Gastroesophageal sphincter (tissue), 4 donors: Measurements from ENCODE around the gene PANK4. TPM values are rescaled to one million over a fixed set of nuclear protein-coding genes. Genes with fewer than 3 reads are reported as not detected.

ENCODE experiments used
- ATAC-seq: fragments of 150-250 bp; one replicate; pipeline ENCODE4 v1.9.1; 2016; ENCODE audit warnings: mild to moderate bottlenecking, moderate library complexity
- H3K27ac ChIP-seq, 4 donors: fragments of 200-600 bp; sonication (generic) in 3 of 4; 1 replicate in 3 of 4; 2 replicates in 1 of 4; pipeline ENCODE4 v1.5.1; 2016 to 2019
- H3K27me3 ChIP-seq: fragments of 200-600 bp; sonication (generic); one replicate; pipeline ENCODE4 v1.5.1; 2019
- H3K36me3 ChIP-seq, 2 donors: fragments of 200-600 bp; sonication (generic); one replicate each; pipeline ENCODE4 v1.5.1; 2019; ENCODE audit warnings: control low read depth in 1 of 2
- H3K4me1 ChIP-seq, 3 donors: fragments of 200-600 bp; sonication (generic); 1 replicate in 2 of 3; 2 replicates in 1 of 3; pipeline ENCODE4 v1.5.1; 2016 to 2019; ENCODE audit warnings: control low read depth in 2 of 3
- H3K4me3 ChIP-seq, 2 donors: fragments of 200-600 bp; sonication (generic); one replicate each; pipeline ENCODE4 v1.5.1; 2019; ENCODE audit warnings: mild to moderate bottlenecking in 1 of 2, moderate library complexity in 1 of 2
- H3K9me3 ChIP-seq, 3 donors: fragments of 200-600 bp; sonication (generic); one replicate each; pipeline ENCODE4 v1.5.1; 2017 to 2019; ENCODE audit warnings: control low read depth in 2 of 3
- EP300 ChIP-seq: sonication (generic); formaldehyde crosslinking; IDR thresholded peaks from one replicate; pipeline ENCODE4 v1.6.1; 2017; ENCODE audit warnings: antibody characterized with exemption, mild to moderate bottlenecking
- POLR2A ChIP-seq, 2 donors: fragments of 450-650 bp; IDR thresholded peaks; one replicate each; pipeline ENCODE4 v1.6.1; 2017; ENCODE audit warnings: antibody characterized with exemption in 2 of 2, mild to moderate bottlenecking in 2 of 2, moderate library complexity in 1 of 2
- POLR2AphosphoS5 ChIP-seq: sonication (generic); formaldehyde crosslinking; IDR thresholded peaks from one replicate; pipeline ENCODE4 v1.6.1; 2017; ENCODE audit warnings: antibody characterized with exemption
- WGBS, 2 donors: methylation state at CpG; one replicate each; pipeline ENCODE4 v1.1.5; 2018; ENCODE audit warnings: low coverage in 1 of 2; 5-methylcytosine and 5-hydroxymethylcytosine counted together
- total RNA-seq, 4 donors: library from RNA; depleted of rRNA; stranded (reverse); fragments of >200 nt; gene quantifications; one replicate each; pipeline ENCODE4 v1.1.0, GENCODE V29; 2016
- TF ChIP-seq, protein P1 (sequence below), 4 experiments: fragments of 200-600 bp in 2 of 4; fragments of 450-650 bp in 2 of 4; sonication (generic) in 1 of 4; IDR thresholded peaks; one replicate each; pipeline ENCODE4 v1.5.1; 2017 to 2019; ENCODE audit warnings: antibody characterized with exemption in 4 of 4, mild to moderate bottlenecking in 2 of 4, moderate library complexity in 2 of 4

PANK4 gene
- total RNA-seq, 4 donors from 2014 or later = 32.6 to 46.8 (median 34.0) TPM

DNA sequence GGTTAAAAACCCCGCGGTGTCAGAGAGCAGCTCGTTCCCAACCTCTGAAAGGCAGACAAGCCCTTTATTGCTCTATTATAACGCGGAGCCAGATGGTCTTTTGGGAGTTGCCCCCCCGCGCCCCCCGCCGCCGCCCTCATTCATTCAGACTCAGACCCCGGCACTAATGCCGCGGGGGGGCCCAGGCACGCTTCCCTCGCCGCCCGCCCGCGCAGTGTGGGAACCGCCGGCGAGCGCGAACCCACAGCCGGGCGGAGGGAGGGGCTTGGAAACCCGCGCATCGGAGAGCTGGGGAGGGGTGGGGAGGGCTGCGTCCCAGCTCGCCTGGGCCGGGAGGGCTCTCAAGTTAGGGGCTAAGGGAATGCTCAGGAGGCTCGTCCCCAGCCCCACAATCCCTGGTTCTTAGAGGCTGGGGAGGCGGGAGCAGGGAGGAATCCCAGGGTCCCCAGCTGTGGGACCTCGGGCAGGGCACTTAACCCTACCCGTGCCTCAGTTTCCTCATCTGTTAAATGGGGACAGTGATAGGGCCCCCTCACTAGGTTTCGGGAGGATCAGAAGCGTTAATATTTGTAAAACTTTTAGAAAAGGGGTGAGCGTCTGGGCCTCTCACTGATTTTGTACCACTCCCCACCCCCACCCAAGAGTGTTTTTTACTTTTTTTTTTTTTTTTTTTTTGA lies 14.6 kb upstream of the PANK4 start:
- no peaks in the 10 kb centered on the region for H3K9me3 ChIP-seq
- H3K27me3 ChIP-seq = peaks cover 99% of the 10 kb centered on the region
- TF ChIP-seq POLR2AphosphoS5 = no peak
- no peak overlapping the region for H3K4me3 ChIP-seq
- 100% methylated on average over 1 to 3 of the region's 39 CpGs for WGBS, 2 donors
- no peak for ATAC-seq
- no peak overlapping the region for H3K27ac ChIP-seq
- peaks cover 0 to 35% (median 13%) of the 10 kb centered on the region in 3 donors for H3K4me1 ChIP-seq
- H3K36me3 ChIP-seq = no peaks in the 10 kb centered on the region

DNA sequence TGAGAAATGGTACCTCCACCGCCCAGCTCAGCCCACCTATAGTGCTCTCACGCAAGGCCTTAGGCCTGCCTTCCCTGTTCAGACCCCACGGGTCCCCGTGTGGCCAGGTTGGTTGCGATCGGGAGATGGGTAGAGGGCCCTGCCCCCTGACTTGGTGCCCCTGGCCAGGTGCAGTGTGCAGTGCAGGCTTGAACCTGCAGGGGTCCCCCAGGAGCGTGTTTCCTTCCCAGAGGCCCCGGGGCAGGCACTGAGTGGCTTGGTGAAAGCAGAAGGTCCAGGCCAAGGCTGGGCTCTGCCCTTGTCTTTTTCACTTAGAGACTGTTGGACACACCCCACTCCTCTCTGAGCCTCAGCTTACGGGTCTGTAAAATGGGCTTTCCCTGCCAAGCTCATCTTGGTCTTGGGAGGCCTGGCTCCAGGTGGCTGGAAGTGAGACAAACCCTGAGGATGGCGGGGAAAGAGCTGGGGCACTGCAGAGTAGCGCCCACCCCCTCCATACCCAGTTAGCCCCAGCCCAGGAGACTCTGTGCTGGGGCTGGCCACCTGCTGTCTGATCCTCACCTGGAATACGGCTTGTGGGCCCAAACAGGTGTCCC lies 13.0 kb upstream of the PANK4 start:
- Histone ChIP-seq H3K4me3 (no peak overlapping the region), H3K27ac (no peak overlapping the region), H3K4me1 (peaks cover 0 to 20% (median 0%) of the 10 kb centered on the region in 3 donors), H3K9me3 (no peaks in the 10 kb centered on the region), H3K27me3 (peaks cover 99% of the 10 kb centered on the region), H3K36me3 (no peaks in the 10 kb centered on the region)
- WGBS, 2 donors = 100% methylated on average over 1 of the region's 12 CpGs; no CpG with 5 or more reads in 1 of the 2 donors
- no peak for ATAC-seq
- TF ChIP-seq EP300 (no peak), POLR2A (IDR thresholded peaks at IDR 0.05) (no peak), POLR2AphosphoS5 (no peak)
- TF ChIP-seq, protein P1, sequence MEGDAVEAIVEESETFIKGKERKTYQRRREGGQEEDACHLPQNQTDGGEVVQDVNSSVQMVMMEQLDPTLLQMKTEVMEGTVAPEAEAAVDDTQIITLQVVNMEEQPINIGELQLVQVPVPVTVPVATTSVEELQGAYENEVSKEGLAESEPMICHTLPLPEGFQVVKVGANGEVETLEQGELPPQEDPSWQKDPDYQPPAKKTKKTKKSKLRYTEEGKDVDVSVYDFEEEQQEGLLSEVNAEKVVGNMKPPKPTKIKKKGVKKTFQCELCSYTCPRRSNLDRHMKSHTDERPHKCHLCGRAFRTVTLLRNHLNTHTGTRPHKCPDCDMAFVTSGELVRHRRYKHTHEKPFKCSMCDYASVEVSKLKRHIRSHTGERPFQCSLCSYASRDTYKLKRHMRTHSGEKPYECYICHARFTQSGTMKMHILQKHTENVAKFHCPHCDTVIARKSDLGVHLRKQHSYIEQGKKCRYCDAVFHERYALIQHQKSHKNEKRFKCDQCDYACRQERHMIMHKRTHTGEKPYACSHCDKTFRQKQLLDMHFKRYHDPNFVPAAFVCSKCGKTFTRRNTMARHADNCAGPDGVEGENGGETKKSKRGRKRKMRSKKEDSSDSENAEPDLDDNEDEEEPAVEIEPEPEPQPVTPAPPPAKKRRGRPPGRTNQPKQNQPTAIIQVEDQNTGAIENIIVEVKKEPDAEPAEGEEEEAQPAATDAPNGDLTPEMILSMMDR (IDR thresholded peaks at IDR 0.05) = no peak

DNA sequence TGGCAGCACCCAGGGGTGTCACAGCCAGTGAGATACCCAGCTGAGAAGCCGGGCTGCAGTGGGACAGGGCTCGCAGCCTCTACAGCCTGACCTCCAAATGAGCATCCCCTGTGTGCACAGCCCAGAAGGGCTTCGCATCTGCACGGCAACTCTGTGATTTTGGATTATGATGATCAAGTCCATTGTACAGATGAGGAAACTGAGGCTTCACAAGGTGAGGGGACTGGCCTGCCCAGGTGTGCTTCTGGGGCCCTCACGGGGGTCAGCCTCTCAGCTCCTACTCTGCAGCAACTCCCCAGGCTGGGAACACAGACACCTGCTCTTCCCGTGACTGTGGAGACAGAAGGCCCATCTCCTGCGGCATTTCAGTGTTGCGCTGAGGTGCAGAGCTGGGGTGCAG lies 12.5 kb upstream of the PANK4 start:
- H3K4me1 ChIP-seq = peaks cover 0 to 14% (median 0%) of the 10 kb centered on the region in 3 donors
- 100% methylated on average over 1 of the region's 8 CpGs; no CpG with 5 or more reads in 1 of the 2 donors for WGBS, 2 donors
- no peak overlapping the region for H3K4me3 ChIP-seq
- H3K36me3 ChIP-seq = no peaks in the 10 kb centered on the region
- peaks cover 99% of the 10 kb centered on the region for H3K27me3 ChIP-seq
- no peaks in the 10 kb centered on the region for H3K9me3 ChIP-seq
- H3K27ac ChIP-seq = no peak overlapping the region
- ATAC-seq = no peak
- no peak for TF ChIP-seq EP300
- TF ChIP-seq POLR2A (IDR thresholded peaks at IDR 0.05) = no peak
- TF ChIP-seq POLR2AphosphoS5 = no peak
- TF ChIP-seq, protein P1 (IDR thresholded peaks at IDR 0.05) = no peak

DNA sequence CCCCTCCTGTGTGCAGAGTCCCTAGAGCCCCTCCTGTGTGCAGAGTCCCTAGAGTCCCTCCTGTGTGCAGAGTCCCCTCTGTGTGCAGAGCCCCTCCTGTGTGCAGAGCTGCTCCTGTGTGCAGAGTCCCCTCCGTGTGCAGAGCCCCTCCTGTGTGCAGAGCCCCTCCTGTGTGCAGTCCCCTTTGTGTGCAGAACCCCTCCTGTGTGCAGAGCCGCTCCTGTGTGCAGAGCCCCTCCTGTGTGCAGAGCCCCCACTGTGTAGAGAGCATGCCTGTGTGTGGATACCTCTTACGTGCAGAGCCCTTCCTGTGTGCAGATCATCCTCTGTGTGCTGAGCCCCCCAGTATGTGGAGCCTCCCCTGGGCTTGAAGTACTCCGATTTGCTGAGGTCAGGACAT lies 12.0 kb upstream of the PANK4 start:
- no peak overlapping the region for H3K27ac ChIP-seq
- H3K9me3 ChIP-seq = no peaks in the 10 kb centered on the region
- no peak overlapping the region for H3K4me3 ChIP-seq
- peaks cover 0 to 9% (median 0%) of the 10 kb centered on the region in 3 donors for H3K4me1 ChIP-seq
- no CpG with 5 or more reads among the region's 4 CpGs for WGBS, 2 donors
- H3K27me3 ChIP-seq = peaks cover 99% of the 10 kb centered on the region
- ATAC-seq = no peak
- no peak for TF ChIP-seq POLR2A (IDR thresholded peaks at IDR 0.05)
- no peak for TF ChIP-seq EP300
- no peak for TF ChIP-seq POLR2AphosphoS5
- no peaks in the 10 kb centered on the region for H3K36me3 ChIP-seq

DNA sequence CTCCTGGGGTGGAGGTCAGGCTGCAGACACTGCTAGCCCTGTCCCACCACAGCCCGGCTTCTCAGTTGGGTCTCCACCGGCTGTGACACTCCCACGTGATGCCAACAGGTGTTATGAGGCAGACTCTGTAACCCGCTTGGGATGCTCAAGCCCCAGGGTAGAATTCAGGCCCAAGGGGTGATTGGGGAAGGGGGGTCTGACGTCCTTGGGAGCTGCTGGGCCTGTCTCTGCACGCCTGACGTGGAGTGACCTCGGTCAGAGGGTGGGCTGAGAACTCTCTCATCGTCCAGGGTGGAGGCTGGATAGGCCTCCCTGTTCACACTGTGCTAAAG lies 11.4 kb upstream of the PANK4 start:
- no peak for TF ChIP-seq POLR2AphosphoS5
- no peak for TF ChIP-seq POLR2A (IDR thresholded peaks at IDR 0.05)
- no peak for TF ChIP-seq EP300
- TF ChIP-seq, protein P1 (IDR thresholded peaks at IDR 0.05) = no peak
- WGBS, 2 donors = 0% methylated on average over 1 of the region's 9 CpGs; no CpG with 5 or more reads in 1 of the 2 donors
- Histone ChIP-seq H3K4me1 (peaks cover 0 to 8% (median 0%) of the 10 kb centered on the region in 3 donors), H3K27me3 (peaks cover 99% of the 10 kb centered on the region), H3K27ac (no peak overlapping the region), H3K4me3 (no peak overlapping the region), H3K9me3 (no peaks in the 10 kb centered on the region), H3K36me3 (no peaks in the 10 kb centered on the region)
- ATAC-seq = no peak

DNA sequence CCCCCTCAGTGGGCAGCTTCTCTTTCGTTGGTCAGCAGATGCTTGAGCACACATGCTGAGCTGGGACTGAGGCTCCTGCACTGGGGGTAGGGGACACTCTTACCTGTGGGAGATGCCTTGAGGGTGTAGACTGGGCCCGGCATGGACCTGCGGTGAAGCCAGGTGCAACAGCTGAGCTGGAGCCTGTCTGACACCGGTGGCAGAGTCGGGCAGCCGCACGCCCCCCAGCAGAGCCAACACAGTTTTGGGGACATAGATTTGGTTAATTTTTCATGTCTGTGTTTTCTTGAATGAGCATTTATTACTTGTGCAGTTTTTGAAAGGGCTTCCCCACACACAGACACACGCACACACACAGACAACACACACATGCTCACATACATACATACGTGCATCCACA lies 9.6 kb upstream of the PANK4 start:
- 60 to 67% methylated on average over 1 of the region's 9 CpGs for WGBS, 2 donors
- peaks cover 100% of the 10 kb centered on the region for H3K27me3 ChIP-seq
- H3K36me3 ChIP-seq = no peaks in the 10 kb centered on the region
- peaks cover 0 to 12% (median 3%) of the 10 kb centered on the region in 3 donors for H3K4me1 ChIP-seq
- H3K4me3 ChIP-seq = no peak overlapping the region
- no peaks in the 10 kb centered on the region for H3K9me3 ChIP-seq
- ATAC-seq = no peak
- no peak overlapping the region for H3K27ac ChIP-seq
- TF ChIP-seq POLR2AphosphoS5 = no peak
- no peak for TF ChIP-seq EP300
- TF ChIP-seq POLR2A (IDR thresholded peaks at IDR 0.05) = no peak
- TF ChIP-seq, protein P1 (IDR thresholded peaks at IDR 0.05) = no peak
